ENCODE data around the gene SERPINF2.
"Not testable (repeated sequence)": the region's sequence is repeated elsewhere in the genome, so short reads cannot be mapped to it uniquely, and the experiment has no call there.

SERPINF2 gene

GRCh38 chr17:1786708-1787107 lies 44.0 kb downstream of the SERPINF2 start:
- no peak for DNase-seq (ENCODE audit: low read depth in 1 of 2, low spot score in 1 of 2)

GRCh38 chr17:1787301-1787902 lies 44.7 kb downstream of the SERPINF2 start:
- DNase-seq (ENCODE audit: low read depth in 1 of 2, low spot score in 1 of 2) = no peak

- no peak for DNase-seq (ENCODE audit: low read depth in 1 of 2, low spot score in 1 of 2)
These were observed 47.3 kb downstream of the SERPINF2 start for GRCh38 chr17:1789936-1790335.

GRCh38 chr17:1792495-1793446 lies 50.1 kb downstream of the SERPINF2 start:
- no peak for DNase-seq (ENCODE audit: low read depth in 1 of 2, low spot score in 1 of 2)

GRCh38 chr17:1793447-1793806 lies 50.8 kb downstream of the SERPINF2 start:
- no peak for DNase-seq (ENCODE audit: low read depth in 1 of 2, low spot score in 1 of 2)

- no peak for DNase-seq (ENCODE audit: low read depth in 1 of 2, low spot score in 1 of 2)
These were observed 54.1 kb downstream of the SERPINF2 start for GRCh38 chr17:1796800-1797199.

GRCh38 chr17:1797323-1797722 lies 54.7 kb downstream of the SERPINF2 start:
- no peak for DNase-seq (ENCODE audit: low read depth in 1 of 2, low spot score in 1 of 2)

GRCh38 chr17:1797846-1798245 lies 55.2 kb downstream of the SERPINF2 start:
- DNase-seq (ENCODE audit: low read depth in 1 of 2, low spot score in 1 of 2) = not testable (repeated sequence)

- DNase-seq (ENCODE audit: low read depth in 1 of 2, low spot score in 1 of 2) = no peak
These were observed 57.6 kb downstream of the SERPINF2 start for GRCh38 chr17:1800240-1800639.

- DNase-seq (ENCODE audit: low read depth in 1 of 2, low spot score in 1 of 2) = no peak
These were observed 58.0 kb downstream of the SERPINF2 start for GRCh38 chr17:1800712-1801111.

- no peak for DNase-seq (ENCODE audit: low read depth in 1 of 2, low spot score in 1 of 2)
These were observed 59.8 kb downstream of the SERPINF2 start for GRCh38 chr17:1802429-1802828.

- no peak for DNase-seq (ENCODE audit: low read depth in 1 of 2, low spot score in 1 of 2)
These were observed 60.6 kb downstream of the SERPINF2 start for GRCh38 chr17:1803280-1803679.
